IMR-90 (cell line): ENCODE data around the gene RERE. TPM values are rescaled to one million over a fixed set of nuclear protein-coding genes. Genes with fewer than 3 reads are reported as not detected.

Experiments used
- ATAC-seq: fragments of 200-7000 bp; cut with Tn5 transposase; 2 replicates; pipeline ENCODE4 v1.9.1; 2020; ENCODE audit warnings: low read depth, mild to moderate bottlenecking, moderate library complexity
- BruUV-seq: library from RNA; stranded (reverse); fragments of 400-500 nt; replicated peaks from 2 replicates; lab custom pipeline; 2021; lab: Mats Ljungman, UMichigan
- CTCF ChIA-PET: fragments of 300-600 bp; formaldehyde crosslinking; extraction: SDS; loops from one replicate; lab custom pipeline; 2021; ENCODE audit warnings: antibody characterized with exemption; lab: Yijun Ruan, JAX
- POLR2A ChIA-PET: fragments of 300-600 bp; sonication (Branson Sonifier 250); formaldehyde crosslinking; loops from one replicate; lab custom pipeline; 2022; ENCODE audit warnings: antibody characterized with exemption; ENCODE audit not compliant: unreplicated experiment; lab: Charles Lee
- DNase-seq: peaks from one replicate; pipeline ENCODE4 v3.0.0; 2013
- H2AFZ ChIP-seq: replicated peaks from 2 replicates; pipeline ENCODE3; 2013; ENCODE audit warnings: low read length, mild to moderate bottlenecking; ENCODE audit not compliant: poor library complexity
- H2AK5ac ChIP-seq: 2 replicates; pipeline ENCODE4 v1.6.1; 2013; ENCODE audit warnings: low read depth, low read length, inconsistent platforms
- H2AK9ac ChIP-seq: replicated peaks from 2 replicates; pipeline ENCODE3; 2013; ENCODE audit warnings: mild to moderate bottlenecking, low read depth, low read length, moderate library complexity; ENCODE audit not compliant: poor library complexity
- H2BK120ac ChIP-seq: 2 replicates; pipeline ENCODE4 v1.6.1; 2013; ENCODE audit warnings: low read depth, low read length, inconsistent platforms
- H2BK15ac ChIP-seq: 3 replicates; pipeline ENCODE4 v1.6.1; 2013; ENCODE audit warnings: low read depth, low read length, inconsistent platforms
- H2BK20ac ChIP-seq: 2 replicates; pipeline ENCODE4 v1.6.1; 2013; ENCODE audit warnings: low read depth, mild to moderate bottlenecking, inconsistent platforms, low read length, moderate library complexity
- H2BK5ac ChIP-seq: 2 replicates; pipeline ENCODE4 v1.6.1; 2013; ENCODE audit warnings: mild to moderate bottlenecking, low read depth, low read length, inconsistent platforms; ENCODE audit not compliant: poor library complexity, severe bottlenecking
- H3K14ac ChIP-seq: replicated peaks from 2 replicates; pipeline ENCODE4 v1.6.1; 2013; ENCODE audit warnings: low read depth, low read length, inconsistent platforms
- H3K18ac ChIP-seq: 2 replicates; pipeline ENCODE4 v1.6.1; 2013; ENCODE audit warnings: low read depth, low read length, control low read depth
- H3K23ac ChIP-seq: 2 replicates; pipeline ENCODE4 v1.6.1; 2013; ENCODE audit warnings: low read depth, low read length, inconsistent platforms
- H3K27ac ChIP-seq: 2 replicates; pipeline ENCODE4 v1.5.1; 2013; ENCODE audit warnings: mild to moderate bottlenecking, control low read depth, low read length; ENCODE audit not compliant: insufficient read depth
- H3K27me3 ChIP-seq: 2 replicates; pipeline ENCODE4 v1.6.1; 2013; ENCODE audit warnings: low read length; ENCODE audit not compliant: control insufficient read depth, insufficient read depth
- H3K36me3 ChIP-seq: 2 replicates; pipeline ENCODE4 v1.6.1; 2013; ENCODE audit warnings: low read length, mixed read lengths; ENCODE audit not compliant: control insufficient read depth, insufficient read depth
- H3K4ac ChIP-seq: 2 replicates; pipeline ENCODE4 v1.6.1; 2013; ENCODE audit warnings: low read depth, low read length, inconsistent platforms
- H3K4me1 ChIP-seq: 2 replicates; pipeline ENCODE4 v1.6.1; 2013; ENCODE audit warnings: low read length, mixed read lengths; ENCODE audit not compliant: control insufficient read depth, insufficient read depth
- H3K4me2 ChIP-seq: 2 replicates; pipeline ENCODE4 v1.6.1; 2013; ENCODE audit warnings: low read depth, mild to moderate bottlenecking, control low read depth, low read length, moderate library complexity
- H3K4me3 ChIP-seq: 2 replicates; pipeline ENCODE4 v1.5.1; 2013; ENCODE audit warnings: low read depth, mild to moderate bottlenecking, control low read depth, low read length, moderate library complexity; ENCODE audit not compliant: insufficient read depth
- H3K56ac ChIP-seq: 2 replicates; pipeline ENCODE4 v1.6.1; 2013; ENCODE audit warnings: low read length, inconsistent platforms; ENCODE audit not compliant: insufficient read depth; ENCODE audit errors: extremely low read depth
- H3K79me1 ChIP-seq, 2 experiments: 2 replicates each; pipeline ENCODE4 v1.6.1; 2013; ENCODE audit warnings: low read length in 2 of 2, inconsistent platforms in 1 of 2, low read depth in 1 of 2
- H3K9ac ChIP-seq: 2 replicates; pipeline ENCODE4 v1.6.1; 2013; ENCODE audit warnings: low read depth, low read length, control low read depth
- H3K9me1 ChIP-seq: 2 replicates; pipeline ENCODE4 v1.6.1; 2013; ENCODE audit warnings: low read length, inconsistent platforms; ENCODE audit not compliant: insufficient read depth
- H3K9me3 ChIP-seq: 2 replicates; pipeline ENCODE4 v1.6.1; 2013; ENCODE audit warnings: low read length; ENCODE audit not compliant: control insufficient read depth, insufficient read depth
- H4K20me1 ChIP-seq: 2 replicates; pipeline ENCODE4 v1.6.1; 2013; ENCODE audit warnings: low read length, inconsistent platforms; ENCODE audit not compliant: insufficient read depth
- H4K5ac ChIP-seq: 2 replicates; pipeline ENCODE4 v1.6.1; 2013; ENCODE audit warnings: mild to moderate bottlenecking, low read depth, low read length, control low read depth
- H4K8ac ChIP-seq, 2 experiments: 2 replicates each; pipeline ENCODE4 v1.6.1; 2013; ENCODE audit warnings: low read depth in 2 of 2, low read length in 2 of 2, control low read depth in 1 of 2, inconsistent platforms in 1 of 2
- H4K91ac ChIP-seq: 2 replicates; pipeline ENCODE4 v1.6.1; 2013; ENCODE audit warnings: low read depth, low read length, inconsistent platforms; ENCODE audit not compliant: insufficient read depth
- BHLHE40 ChIP-seq: fragments of 150-350 bp; IDR thresholded peaks from 2 replicates; pipeline ENCODE4 v1.6.1; 2016; ENCODE audit warnings: mild to moderate bottlenecking, low read depth, low read length
- CEBPB ChIP-seq: IDR thresholded peaks from 2 replicates; pipeline ENCODE4 v1.6.1; 2012; ENCODE audit warnings: low read depth, low read length, improper control_type of control experiment
- CHD1 ChIP-seq: IDR thresholded peaks from 2 replicates; pipeline ENCODE4 v1.6.1; 2012; ENCODE audit warnings: low read depth, low read length, improper control_type of control experiment
- CTCF ChIP-seq: conservative IDR thresholded peaks from 2 replicates; pipeline ENCODE4 v1.5.1; 2012; ENCODE audit warnings: mild to moderate bottlenecking, low read depth, low read length, improper control_type of control experiment
- FOS ChIP-seq: fragments of 150-350 bp; IDR thresholded peaks from 2 replicates; pipeline ENCODE4 v1.6.1; 2016; ENCODE audit warnings: low read depth, low read length
- MAFK ChIP-seq: IDR thresholded peaks from 2 replicates; pipeline ENCODE4 v1.6.1; 2012; ENCODE audit warnings: low read depth, low read length, improper control_type of control experiment
- MAZ ChIP-seq: IDR thresholded peaks from 2 replicates; pipeline ENCODE4 v1.6.1; 2012; ENCODE audit warnings: low read depth, mild to moderate bottlenecking, low read length, improper control_type of control experiment, moderate library complexity, borderline replicate concordance
- MXI1 ChIP-seq: IDR thresholded peaks from 2 replicates; pipeline ENCODE4 v1.6.1; 2012; ENCODE audit warnings: low read depth, mild to moderate bottlenecking, low read length, moderate library complexity, borderline replicate concordance
- NFE2L2 ChIP-seq: fragments of 150-350 bp; IDR thresholded peaks from 2 replicates; pipeline ENCODE4 v1.6.1; 2016; ENCODE audit warnings: low read depth, mild to moderate bottlenecking, low read length
- POLR2A ChIP-seq: IDR thresholded peaks from 2 replicates; pipeline ENCODE4 v1.6.1; 2012; ENCODE audit warnings: mild to moderate bottlenecking, low read depth, low read length
- RCOR1 ChIP-seq: IDR thresholded peaks from 2 replicates; pipeline ENCODE4 v1.6.1; 2012; ENCODE audit warnings: mild to moderate bottlenecking, low read length, improper control_type of control experiment; ENCODE audit not compliant: insufficient replicate concordance
- RFX5 ChIP-seq: IDR thresholded peaks from 2 replicates; pipeline ENCODE4 v1.8.0; 2012; ENCODE audit warnings: low read depth, mild to moderate bottlenecking, low read length, moderate library complexity
- SMC3 ChIP-seq: fragments of 150-350 bp; IDR thresholded peaks from 2 replicates; pipeline ENCODE4 v1.6.1; 2016; ENCODE audit warnings: low read depth, mild to moderate bottlenecking, antibody characterized with exemption, low read length, moderate library complexity
- WGBS, 2 experiments: methylation state at CpG; one replicate each; pipeline versions ENCODE4 v1.1.5 to v1.1.7; 2013; ENCODE audit warnings: missing lambda C conversion rate in 2 of 2; ENCODE audit not compliant: insufficient read length in 1 of 2; ENCODE audit errors: extremely low coverage in 2 of 2; 5-methylcytosine and 5-hydroxymethylcytosine counted together
- dilution Hi-C: fragments of 300-500 bp; cut with HindIII; formaldehyde crosslinking; loops from one replicate; pipeline ENCODE4 v1.14.3; 2018; ENCODE audit warnings: low sequenced_read_pairs; ENCODE audit not compliant: unreplicated experiment
- in situ Hi-C: fragments of 300-500 bp; cut with MboI; formaldehyde crosslinking; loops from 3 replicates; pipeline ENCODE4 v1.14.3; 2019; ENCODE audit warnings: low sequenced_read_pairs, inconsistent platforms, mixed read lengths
- intact Hi-C: fragments of 100-400 bp; cut with micrococcal nuclease; formaldehyde crosslinking; loops from 2 replicates; pipeline ENCODE4 v1.10.0; 2022
- polyA plus RNA-seq, 3 experiments: library from polyadenylated mRNA; depleted of rRNA; stranded (reverse); fragments of >200 nt; gene quantifications; 2 replicates each; pipeline ENCODE4 v1.2.3, GENCODE V29; 2012; ENCODE audit warnings: low replicate concordance in 1 of 3
- total RNA-seq: library from RNA; depleted of rRNA; stranded (reverse); fragments of >200 nt; gene quantifications from 2 replicates; pipeline ENCODE4 v1.2.3, GENCODE V29; 2012

RERE gene
- total and polyA plus RNA-seq, 2 of the 4 experiments (the other 2 are of a cell fraction) = 11.5 to 25.1 TPM

- H4K20me1 ChIP-seq = no peaks in the 10 kb centered on the region
- no peaks in the 10 kb centered on the region for H3K9me1 ChIP-seq
- no peak overlapping the region; the same call in 1 of the 2 replicates for H2AK5ac ChIP-seq
- H3K36me3 ChIP-seq = no peaks in the 10 kb centered on the region
- H3K9me3 ChIP-seq = peaks cover 10% of the 10 kb centered on the region
- ChIA-PET POLR2A (no interaction called here), CTCF (no interaction called here)
- no peak overlapping the region for H3K27ac ChIP-seq
- dilution Hi-C loops = no loop called here
- no peak overlapping the region for H4K8ac ChIP-seq
- no peak overlapping the region for H4K5ac ChIP-seq
- TF ChIP-seq NFE2L2 (no peak), POLR2A (no peak), FOS (no peak), CEBPB (no peak), CHD1 (no peak), SMC3 (no peak), RFX5 (no peak), MAFK (no peak), CTCF (no peak), RCOR1 (no peak), BHLHE40 (no peak), MXI1 (no peak), MAZ (no peak)
- no peaks in the 10 kb centered on the region for H3K4me1 ChIP-seq
- intact Hi-C loops = no loop called here
- H3K56ac ChIP-seq = no peak overlapping the region
- H3K14ac ChIP-seq = no peak overlapping the region
- in situ Hi-C loops = no loop called here
- no peak overlapping the region for H2BK15ac ChIP-seq
- WGBS, 2 experiments = no CpG with 5 or more reads among the region's 2 CpGs
- peaks cover 9 to 25% of the 10 kb centered on the region in 2 experiments for H3K79me1 ChIP-seq
- H4K91ac ChIP-seq = no peak overlapping the region
- no peak overlapping the region for H2BK120ac ChIP-seq
- ATAC-seq (no peak), DNase-seq (no peak)
- H2AFZ ChIP-seq = no peak overlapping the region
- H3K9ac ChIP-seq = no peak overlapping the region
- no peak overlapping the region for H2BK20ac ChIP-seq
- no peak overlapping the region for H3K4me2 ChIP-seq
- H3K18ac ChIP-seq = no peak overlapping the region
- H3K4me3 ChIP-seq = no peak overlapping the region
- no peak overlapping the region for H3K4ac ChIP-seq
- no peaks in the 10 kb centered on the region for H3K27me3 ChIP-seq
- H3K23ac ChIP-seq = no peak overlapping the region
- H2BK5ac ChIP-seq = no peak overlapping the region
- no TSS peak for BruUV-seq
- H2AK9ac ChIP-seq = no peak overlapping the region
These were observed 84.0 kb downstream of the RERE start for GRCh38 chr1:8733484-8733883.
